ENCODE results near the gene RPP30.

- TF ChIP-seq CTCF (conservative IDR thresholded peaks at IDR 0.05) (no peak), EZH2 (IDR thresholded peaks at IDR 0.05; ENCODE audit: low read depth) (no peak)
Measured at GRCh38 chr10:90929179-90929578, 57.4 kb downstream of the RPP30 start.

All from PC-9 (cell line).